HG03175 (cell line): Measurements from ENCODE around the gene EPN1.

Experiments
- ATAC-seq: cut with Tn5 transposase; IDR thresholded peaks from one replicate; pipeline ENCODE4 v1.9.1; 2021; ENCODE audit warnings: mild to moderate bottlenecking, moderate library complexity; ENCODE audit not compliant: unreplicated experiment

Gene EPN1

GRCh38 chr19:55674841-55675660 lies at the start of gene EPN1:
Gene EPN1, plus strand, starts transcription at chr19:55675226. Its CDS starts 3,402 bp downstream, at chr19:55678628.
- ATAC-seq = peak; percentile 63

GRCh38 chr19:55626350-55626749 lies 48.7 kb upstream of the EPN1 start:
- no peak for ATAC-seq

GRCh38 chr19:55632463-55632834 lies 42.6 kb upstream of the EPN1 start:
- ATAC-seq = no peak

- no peak for ATAC-seq
These were observed 41.2 kb upstream of the EPN1 start for GRCh38 chr19:55633861-55634260.

GRCh38 chr19:55635334-55635717 lies 39.7 kb upstream of the EPN1 start:
- no peak for ATAC-seq

DNA sequence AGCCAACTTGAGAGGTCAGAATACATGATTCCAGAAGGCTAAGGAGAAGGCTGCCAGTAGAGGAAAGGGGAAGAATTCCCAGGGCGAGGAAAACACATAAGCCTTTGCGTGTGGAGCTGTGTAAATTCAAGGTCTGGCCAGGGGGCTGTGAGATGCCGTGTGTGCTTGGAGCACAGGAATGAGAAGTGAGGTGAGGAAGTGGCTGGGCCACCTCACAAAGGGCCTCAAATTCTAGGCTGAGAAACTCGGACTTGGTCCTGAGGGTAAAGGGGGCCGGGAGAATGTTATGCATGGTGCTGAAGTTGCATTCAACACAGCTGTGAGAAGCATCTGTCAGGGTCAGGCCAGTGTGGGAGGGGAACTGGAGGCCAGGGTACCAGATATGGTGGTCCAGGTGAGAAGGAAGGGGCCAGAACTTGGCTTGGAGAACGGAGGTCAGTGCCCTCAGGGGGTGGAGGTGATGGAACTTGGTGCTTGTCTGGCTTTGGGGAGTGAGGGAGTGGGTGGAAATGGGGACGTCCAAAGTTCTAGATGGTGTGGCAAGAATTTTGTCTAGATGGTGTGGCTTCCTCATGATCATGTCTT lies 39.1 kb upstream of the EPN1 start:
- ATAC-seq = no peak

DNA sequence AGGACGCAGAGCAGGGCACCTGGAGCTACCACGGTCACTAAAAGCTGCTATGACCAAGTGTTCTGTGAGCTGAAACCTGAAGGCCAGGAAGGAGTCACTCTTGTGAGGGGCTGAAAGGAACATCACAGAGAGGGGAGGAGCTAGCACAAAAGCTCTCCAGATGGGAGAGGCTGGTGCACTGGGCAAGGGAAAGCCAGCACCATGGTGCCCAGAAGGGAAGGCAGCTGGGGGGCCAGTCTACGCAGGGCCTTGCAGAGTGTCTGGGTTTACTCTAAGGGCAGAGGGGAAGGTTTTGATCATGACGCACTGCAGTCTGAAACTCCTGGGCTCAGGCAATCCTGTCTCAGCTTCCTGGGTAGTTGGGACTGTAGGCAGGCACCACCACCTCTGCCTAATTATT lies 38.3 kb upstream of the EPN1 start:
- ATAC-seq = no peak

GRCh38 chr19:55637534-55637933 lies 37.5 kb upstream of the EPN1 start:
- no peak for ATAC-seq

DNA sequence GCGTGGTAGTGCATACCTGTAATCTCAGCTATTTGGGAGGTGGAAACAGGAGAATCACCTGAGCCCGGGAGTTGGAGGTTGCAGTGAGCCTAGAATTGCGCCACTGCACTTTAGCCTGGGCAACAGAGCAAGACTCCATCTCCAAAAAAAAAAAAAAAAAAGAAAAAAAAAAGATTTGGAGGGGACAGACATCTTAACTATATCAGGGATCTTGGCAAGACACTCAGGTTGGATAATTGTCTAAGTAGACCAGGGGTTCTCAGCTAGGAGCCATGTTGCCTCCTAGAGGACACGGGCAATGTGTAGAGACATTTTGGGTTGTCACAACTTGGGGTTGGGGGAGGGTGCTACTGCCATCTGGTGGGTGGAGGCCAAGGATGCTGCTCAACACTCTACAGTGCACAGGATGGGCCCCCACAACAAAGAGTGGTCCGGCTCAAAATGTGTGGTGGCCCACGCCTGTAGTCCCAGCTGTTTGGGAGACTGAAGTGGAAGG lies 36.1 kb upstream of the EPN1 start:
- no peak for ATAC-seq

DNA sequence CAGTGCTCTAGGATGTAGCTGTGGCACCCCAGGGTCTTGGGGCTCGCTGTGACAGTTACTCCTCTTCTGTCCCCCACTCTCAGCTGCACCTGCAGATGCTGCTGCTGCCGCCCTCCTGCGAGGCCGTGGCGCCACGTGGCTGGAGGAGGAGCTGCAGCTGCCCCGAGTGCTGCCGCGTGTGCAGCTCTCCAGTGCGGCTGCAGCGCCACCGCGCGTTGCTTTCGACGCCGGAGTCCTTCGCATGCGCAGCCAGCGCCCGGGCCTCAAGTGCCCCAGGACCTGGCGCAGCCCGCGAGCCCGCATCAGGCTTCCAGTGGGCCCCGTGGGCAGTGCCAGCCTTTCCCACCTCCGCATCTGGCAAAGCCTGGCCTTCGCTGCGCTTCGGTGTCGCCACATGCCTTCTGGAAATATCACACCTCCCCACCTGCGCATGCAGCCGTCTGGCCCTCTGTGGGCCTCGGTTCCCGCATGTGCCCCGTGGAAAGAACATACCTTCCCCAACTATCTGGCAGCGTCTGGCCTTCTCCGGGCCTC lies 34.9 kb upstream of the EPN1 start:
- ATAC-seq = no peak

- no peak for ATAC-seq
These were observed 34.2 kb upstream of the EPN1 start, which contains the start of gene ZNF580 for GRCh38 chr19:55640577-55641425. Gene ZNF580, plus strand, starts transcription at chr19:55641002. Its CDS starts 1,507 bp downstream, at chr19:55642509.

GRCh38 chr19:55641426-55642152 lies 33.4 kb upstream of the EPN1 start:
- ATAC-seq = no peak

DNA sequence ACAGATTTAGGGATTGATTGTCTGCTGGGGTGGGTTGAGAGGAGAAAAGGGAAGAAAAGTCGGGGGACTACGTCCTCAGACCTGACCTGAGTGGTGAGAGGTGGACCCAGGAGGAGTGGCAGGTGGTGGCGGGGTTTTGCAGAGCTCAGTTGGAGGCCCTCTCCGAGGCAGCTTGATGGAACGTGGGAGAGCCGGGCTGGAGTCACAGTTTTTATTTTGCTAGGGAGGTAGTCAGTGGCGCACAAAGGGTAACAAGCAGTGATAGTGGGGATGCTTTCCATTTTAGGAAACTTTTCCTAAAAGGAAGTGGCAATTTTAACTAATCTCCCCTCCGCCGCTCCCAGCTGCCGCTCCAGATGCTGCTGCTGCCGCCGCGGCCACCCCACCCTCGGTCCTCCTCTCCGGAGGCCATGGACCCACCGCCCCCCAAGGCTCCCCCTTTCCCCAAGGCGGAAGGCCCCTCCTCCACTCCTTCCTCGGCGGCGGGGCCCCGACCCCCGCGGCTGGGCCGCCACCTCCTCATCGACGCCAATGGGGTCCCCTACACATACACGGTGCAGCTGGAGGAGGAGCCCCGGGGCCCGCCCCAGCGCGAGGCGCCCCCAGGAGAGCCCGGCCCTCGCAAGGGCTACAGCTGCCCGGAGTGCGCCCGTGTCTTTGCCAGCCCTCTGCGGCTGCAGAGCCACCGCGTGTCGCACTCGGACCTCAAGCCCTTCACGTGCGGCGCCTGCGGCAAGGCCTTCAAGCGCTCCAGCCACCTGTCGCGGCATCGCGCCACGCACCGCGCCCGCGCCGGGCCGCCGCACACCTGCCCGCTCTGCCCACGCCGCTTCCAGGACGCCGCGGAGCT lies 32.6 kb upstream of the EPN1 start:
- peak; percentile 2 for ATAC-seq

GRCh38 chr19:55643003-55643886 lies 31.8 kb upstream of the EPN1 start, which contains the start of gene ZNF581:
Gene ZNF581, plus strand, starts transcription at chr19:55643649. Its CDS starts 923 bp downstream, at chr19:55644572.
- peak; percentile 36 for ATAC-seq

DNA sequence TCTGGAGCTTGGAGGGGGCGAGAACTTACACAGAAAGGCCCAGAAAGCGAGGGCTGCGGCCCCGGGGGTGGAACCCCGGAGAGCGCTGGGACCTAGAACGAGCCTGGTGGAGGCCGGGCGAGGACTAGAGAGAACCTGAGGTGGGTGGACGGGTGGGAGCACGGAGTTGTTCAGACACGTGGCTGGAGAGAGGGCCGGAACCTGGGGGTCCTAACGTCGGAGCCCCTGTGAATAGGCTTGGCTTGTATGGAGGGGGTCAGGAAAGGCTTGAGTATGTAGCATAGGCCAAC lies 31.2 kb upstream of the EPN1 start:
- ATAC-seq = no peak

- ATAC-seq = no peak
These were observed 30.7 kb upstream of the EPN1 start for GRCh38 chr19:55644191-55644833.

DNA sequence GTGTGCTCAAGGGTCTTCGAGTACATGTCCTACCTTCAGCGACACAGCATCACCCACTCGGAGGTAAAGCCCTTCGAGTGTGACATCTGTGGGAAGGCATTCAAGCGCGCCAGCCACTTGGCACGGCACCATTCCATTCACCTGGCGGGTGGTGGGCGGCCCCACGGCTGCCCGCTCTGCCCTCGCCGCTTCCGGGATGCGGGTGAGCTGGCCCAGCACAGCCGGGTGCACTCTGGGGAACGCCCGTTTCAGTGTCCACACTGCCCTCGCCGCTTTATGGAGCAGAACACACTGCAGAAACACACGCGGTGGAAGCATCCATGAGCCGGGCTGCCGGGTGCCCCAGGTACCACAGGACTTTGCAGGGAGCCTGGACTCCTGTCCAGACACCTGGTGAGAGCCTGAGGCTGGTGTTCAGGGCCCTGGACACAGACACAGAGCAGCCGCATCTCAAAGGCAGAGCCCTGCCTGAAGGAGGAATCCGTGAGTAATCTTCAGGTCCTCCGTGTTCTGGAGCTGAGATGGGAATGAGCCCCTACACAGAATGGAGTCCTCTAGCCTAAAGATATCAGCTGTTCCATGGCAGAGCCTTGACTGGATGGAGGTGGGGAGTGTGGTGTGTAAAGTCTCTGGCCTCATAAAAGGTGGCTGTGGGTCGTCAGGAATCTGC lies 30.0 kb upstream of the EPN1 start:
- no peak for ATAC-seq

GRCh38 chr19:55645512-55645881 lies 29.5 kb upstream of the EPN1 start:
- ATAC-seq = no peak
